HG02938 (cell line): ENCODE results near the gene MRPL41.
"Not testable (repeated sequence)": the region's sequence is repeated elsewhere in the genome, so short reads cannot be mapped to it uniquely, and the experiment has no call there.

Experiments used
- ATAC-seq: cut with Tn5 transposase; IDR thresholded peaks from one replicate; pipeline ENCODE4 v1.9.1; 2021; ENCODE audit warnings: mild to moderate bottlenecking, moderate library complexity; ENCODE audit not compliant: unreplicated experiment

Gene MRPL41

DNA sequence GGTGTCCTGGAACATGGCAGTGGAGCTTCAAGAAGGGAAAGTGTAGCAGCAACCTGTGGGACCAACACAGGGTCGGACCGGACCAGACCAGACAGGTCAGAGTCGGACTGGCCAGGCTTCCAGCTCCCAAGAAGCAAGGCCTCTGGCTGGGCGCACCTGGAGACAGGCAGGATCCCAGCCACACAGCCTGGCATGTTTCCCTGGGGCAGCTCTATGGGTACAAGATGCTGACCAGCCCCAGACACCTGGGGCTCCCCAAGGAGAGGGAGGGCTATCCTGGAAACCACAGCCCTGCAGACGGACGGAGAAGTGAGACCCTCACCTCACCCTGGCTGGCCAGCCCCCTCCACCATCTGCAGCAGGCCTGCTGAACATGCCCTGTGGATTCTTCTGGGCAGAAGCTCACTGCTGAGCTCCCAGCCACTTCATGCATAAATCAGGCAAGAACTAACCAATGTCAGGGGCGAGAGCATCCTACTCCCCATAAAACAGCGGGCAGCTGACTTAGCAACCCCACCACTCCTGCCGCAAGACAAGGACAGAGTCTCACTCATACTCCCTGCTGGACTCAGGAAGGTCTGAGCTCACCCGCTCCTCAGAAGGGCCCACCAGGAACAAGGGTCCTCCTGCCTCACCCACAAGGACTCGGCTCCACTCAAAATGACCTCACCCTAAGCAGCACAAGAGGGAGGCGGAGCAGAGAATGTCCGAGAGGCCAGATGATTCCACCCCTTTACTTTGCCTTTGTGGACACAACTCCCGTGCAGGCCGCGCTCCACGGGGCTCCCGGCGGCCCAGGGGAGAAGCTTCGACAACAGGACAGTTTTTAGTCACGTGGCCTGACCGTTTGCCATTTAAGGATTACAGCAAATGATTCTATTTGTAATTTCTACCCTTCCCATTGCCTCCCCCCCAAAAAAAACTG is 29.9 kb downstream of the MRPL41 start:
- no peak for ATAC-seq

DNA sequence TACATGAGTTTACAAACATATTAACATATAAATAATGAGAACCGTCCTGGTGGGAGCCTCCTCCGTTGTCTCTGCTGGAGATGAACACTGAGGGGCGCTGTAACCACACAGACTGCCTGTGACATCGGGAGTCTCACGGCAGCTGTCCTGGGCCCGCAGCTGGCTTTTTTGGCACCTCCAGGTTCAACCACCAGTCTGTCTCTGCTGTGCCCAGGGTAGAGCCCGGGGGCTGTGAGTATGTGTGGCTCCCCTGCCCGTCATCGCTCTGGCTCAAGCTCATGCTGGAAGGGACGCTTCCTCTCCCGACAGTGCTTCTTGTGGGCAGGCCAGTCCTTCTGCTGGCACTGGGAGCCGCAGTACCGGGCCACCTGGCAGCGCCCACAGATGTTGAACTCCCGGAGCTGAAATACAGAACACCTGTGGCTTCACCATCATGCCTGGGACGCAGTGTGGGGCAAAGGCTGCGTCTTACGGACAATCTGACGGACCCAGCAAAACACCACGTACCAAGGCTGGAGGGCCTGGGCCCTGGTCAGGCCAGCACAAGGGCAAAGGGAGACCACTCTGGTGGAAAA is 30.7 kb downstream of the MRPL41 start:
- ATAC-seq: no peak

DNA sequence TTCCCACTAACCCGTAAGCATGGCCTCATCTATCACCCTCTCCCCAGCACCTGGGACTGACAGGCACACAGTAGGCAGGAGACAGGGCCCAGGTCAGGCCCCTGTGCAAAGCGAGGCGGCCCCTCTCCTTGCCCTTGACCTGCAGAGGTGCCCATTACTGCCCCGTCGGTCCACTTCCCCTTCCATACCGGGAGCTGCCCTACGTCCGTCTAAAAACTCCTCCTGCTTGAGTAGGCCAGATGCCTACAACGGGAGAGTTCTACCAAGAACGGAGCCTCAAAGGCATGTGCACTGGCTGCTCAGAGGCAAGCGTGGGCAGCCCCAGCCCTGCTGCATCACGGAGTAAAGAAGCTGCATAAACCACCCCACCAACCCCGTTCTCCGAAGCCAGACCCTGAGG is 31.7 kb downstream of the MRPL41 start:
- no peak for ATAC-seq

DNA sequence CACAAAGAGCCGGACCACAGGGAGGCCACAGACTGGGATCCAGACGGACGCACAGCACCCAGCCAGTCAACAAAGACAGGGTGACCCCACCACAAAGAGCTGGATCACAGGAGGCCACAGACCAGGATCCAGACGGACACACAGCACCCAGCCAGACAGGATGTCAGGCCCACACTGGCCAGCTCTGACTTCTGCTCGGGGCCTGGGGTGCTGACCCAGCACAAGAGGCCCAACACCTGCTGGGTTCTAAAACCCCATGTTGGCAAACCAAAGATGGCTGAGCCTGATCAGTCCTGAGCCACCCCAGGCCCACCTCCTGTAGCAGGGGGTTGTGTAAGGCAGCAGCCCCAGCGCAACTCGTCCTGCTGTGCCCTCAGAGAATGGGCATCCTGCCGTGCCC is 32.3 kb downstream of the MRPL41 start:
- no peak for ATAC-seq

DNA sequence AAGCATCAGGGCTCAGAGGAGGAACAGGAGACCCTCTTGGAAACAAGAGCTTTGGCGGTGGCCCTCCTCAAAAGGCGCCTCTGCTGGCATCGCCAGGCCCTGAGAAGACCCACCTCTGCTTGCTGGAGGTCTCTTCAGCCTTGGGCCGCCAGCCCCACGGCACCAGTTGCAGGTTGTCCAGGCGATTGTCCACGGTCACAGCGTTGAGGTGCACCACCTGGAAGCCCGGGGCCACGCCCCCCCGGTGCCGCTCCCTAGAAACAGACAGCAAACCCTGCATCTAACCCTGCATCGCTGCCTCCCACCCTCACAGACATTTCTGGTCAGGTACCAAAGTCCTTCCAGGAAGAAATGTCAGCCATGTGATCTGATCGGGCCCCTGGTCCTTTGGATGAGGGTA is 35.2 kb downstream of the MRPL41 start:
- no peak for ATAC-seq

DNA sequence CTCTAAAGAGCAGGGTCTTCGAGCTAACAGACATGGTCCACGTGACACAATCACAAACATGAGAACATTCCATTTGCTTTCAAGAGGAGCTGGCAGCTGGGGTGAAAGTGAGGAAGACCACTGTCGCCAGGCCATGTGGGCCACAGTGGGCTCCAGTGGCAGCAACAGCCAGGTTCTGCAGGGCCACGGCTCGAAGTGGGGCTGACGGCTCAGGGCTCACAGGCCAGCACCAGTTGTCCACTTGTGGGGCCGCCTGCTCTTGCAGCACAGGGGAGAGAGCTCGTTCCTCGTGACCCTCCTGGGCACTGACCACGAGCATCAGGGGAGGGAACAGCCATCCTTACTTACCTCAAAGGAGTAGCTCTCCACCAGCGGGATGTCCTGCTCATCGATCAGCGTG is 36.6 kb downstream of the MRPL41 start:
- no peak for ATAC-seq

DNA sequence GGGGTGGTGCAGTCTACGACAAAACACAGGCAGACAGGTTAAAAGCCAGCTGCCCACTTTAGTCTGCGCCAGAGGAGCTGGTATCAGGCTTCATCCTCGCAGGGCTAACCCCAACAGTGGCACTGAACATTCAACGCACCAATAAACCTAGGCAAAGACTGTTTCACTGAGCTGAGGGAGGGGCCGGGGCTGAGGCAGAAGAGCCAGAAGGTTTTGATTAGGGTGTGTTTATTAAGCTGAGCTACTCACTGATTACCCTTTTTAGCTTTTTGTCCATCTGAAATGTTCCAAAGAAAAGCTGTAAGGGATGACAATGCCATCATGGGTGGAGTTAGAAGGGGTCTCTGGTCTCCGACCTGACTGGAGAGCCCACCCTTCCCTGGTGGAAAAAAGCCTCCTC is 37.2 kb downstream of the MRPL41 start:
- no peak for ATAC-seq

DNA sequence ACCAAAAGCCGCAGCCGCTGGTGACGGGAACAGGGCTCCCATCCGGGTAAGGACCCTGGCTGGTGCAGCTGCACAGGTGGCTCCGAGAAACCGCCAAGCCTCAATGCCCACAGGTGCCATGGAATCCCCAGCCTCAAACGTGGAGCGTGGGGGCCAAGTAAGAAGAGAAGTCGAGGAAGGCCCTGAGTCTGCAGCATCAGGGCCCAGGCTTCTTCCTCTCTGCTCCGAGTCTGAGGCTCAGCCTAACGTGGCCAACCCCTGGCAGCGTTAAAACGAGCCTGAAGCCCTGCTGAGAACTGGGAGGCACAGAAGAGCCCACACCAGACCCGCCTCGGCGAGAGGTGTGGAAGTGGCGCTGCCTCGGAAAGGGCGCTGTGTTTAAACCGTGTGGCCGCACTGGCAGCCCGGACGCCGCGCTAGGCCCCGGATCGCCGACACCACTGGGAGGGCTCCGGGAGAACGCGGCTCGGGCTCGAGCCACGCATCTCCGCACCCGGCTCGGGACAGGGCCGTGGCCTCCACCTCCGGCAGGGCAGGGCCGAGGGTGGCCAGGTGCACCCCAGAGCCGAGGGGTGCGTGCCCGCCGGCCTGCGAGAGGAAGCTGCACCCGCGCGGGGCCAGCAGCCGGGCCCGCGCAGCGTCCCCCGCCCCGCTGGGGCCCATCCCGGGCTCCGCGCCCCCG is 37.9 kb downstream of the MRPL41 start:
- peak; percentile 20 for ATAC-seq

DNA sequence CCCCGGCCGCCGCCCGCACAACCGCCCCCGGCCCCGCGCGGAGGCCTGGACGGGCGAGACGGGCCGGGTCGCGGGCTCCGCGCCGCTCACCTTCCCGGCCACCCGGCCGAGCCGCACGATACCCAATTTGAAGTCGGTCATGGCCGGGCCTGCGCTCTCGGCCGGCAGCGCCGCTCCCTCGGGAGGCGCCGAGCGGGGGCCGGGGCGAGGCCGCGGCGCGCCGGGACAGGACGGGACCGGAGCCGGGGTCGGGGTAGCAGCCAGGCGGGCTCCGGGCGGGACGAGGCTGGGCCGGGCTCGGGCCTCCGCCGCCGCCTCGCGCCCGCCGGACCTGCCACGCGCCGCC is 38.4 kb downstream of the MRPL41 start:
- no peak for ATAC-seq

DNA sequence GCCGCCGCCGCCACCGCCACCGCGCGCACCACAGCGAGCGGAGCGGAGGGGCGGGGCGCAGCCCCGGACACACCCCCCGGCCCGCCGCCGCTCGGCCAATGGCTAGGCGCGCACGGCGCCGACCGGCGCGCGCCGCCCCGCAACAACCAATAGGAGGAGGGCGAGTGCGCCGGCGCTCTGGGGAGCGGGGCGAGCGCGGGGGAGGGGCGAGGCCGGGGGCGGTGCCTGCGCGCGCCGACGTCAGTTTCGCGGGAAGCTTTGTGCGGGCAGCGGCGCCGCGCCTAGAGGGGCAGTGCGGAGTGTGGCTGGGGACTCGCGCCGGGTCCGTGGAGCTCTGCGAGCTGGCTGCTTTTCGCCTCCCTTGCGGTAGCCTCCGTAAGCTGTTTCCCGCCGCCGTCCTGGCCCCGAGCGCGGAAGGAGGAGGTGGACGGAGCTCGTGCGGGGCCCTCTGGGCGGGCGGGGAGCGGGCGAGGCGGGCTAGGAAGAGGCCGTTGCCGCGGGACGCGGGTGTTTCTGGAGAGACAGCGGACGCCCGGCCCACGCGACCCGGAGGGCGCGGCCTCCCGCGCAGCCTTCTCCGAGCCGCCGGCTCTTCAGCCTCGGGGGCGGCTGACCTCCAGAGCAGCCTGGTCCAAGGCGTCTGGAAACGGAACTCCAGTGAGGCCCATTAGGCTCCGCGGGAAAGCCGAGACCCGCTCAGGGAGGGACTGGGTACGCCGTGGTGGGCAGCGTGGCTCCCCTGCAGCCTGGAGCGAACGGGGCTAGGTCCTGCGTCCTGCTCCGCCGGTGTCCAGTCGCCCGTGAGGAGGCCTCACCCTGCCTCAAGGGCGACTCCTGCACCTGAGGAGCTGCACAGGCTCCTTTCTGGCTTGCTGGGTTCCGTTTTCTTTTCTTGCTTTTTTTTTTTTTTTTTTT is 39.0 kb downstream of the MRPL41 start, which contains the start of gene ZMYND19:
Gene ZMYND19, minus strand, starts transcription at position 44 of the 915 bp plus-strand sequence. CDS start 249 bp downstream, outside the sequence.
- ATAC-seq: peak; percentile 69

DNA sequence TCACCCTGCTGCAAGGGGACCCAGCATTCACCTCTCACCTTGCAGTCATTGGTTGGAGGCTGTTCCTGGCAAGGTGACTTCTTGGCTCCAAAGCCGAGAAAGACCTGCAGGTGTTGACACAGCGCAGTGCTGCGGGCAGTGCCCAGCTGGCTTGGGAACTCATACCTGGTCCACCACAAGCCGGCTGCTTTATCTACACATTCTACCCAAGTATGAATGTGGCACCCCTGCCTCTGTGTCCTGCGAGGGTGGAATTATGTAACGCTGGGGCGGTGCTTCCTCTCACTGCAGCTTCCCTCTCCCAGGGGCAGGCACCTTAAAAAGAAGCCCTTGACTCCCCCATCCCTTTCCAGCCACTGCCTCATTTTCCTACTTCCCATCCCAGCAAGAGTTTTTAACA is 41.1 kb downstream of the MRPL41 start:
- ATAC-seq: no peak

DNA sequence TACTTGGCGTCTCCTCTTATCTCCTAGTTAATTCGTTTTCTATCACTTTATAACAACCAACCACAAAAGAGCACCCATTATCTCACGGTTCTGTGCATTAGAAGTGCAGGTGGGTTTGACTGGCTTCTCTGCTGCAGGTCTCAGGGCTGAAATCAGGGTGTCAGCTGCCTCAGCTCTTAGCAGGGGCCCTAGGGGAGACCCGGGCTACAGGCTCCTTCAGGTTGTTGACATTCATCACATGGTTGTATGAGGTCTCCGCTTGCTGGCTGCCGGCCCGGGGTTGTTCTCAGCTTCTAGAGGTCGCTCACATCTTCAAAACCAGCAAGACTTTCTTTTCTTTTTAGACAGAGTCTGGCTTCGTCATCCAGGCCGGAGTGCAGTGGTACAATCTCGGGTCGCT is 41.5 kb downstream of the MRPL41 start:
- ATAC-seq: no peak

DNA sequence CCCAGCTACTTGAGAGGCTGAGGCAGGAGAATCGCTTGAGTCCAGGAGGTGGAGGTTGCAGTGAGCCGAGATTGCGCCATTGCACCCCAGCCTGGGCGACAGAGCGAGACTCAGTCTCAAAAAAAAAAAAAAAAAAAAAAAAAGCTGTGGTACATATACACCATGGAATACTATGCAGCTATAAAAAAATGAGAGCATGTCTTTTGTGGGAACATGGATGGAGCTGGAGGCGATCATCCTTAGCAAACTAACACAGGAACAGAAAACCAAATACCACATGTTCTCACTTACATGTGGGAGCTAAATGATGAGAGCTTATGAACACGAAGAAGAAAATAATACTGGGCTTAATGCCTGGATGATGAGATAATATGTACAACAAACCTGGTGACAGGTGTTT is 44.9 kb downstream of the MRPL41 start:
- ATAC-seq: not testable (repeated sequence)

DNA sequence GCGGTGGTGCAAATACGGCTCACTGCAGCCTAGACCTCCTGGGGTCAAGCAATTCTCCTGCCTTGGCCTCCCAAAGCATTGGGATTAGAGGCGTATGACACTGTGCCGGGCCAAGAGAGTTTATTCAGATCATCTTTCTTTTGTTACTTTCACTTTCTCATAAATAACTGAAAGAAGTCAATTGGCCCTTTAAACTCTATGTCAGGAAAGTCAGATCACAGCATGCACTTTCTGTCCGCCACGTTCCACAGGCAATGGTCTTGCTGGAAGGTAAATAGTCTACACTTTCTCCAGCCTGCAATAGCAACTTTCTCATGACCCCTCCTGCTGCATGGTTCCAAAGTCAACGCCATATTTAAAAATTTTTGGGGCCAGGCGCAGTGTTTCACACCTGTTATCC is 47.3 kb downstream of the MRPL41 start:
- no peak for ATAC-seq
